ENCODE data around the gene CACNA2D4. TPM values are rescaled to one million over a fixed set of nuclear protein-coding genes. Genes with fewer than 3 reads are reported as not detected.

CACNA2D4 gene
- total and polyA plus RNA-seq, 2 donors (not counting 3 experiments of a cell fraction or from before 2014, with no cell fraction given), result 0.58 to 0.73 TPM

GRCh38 chr12:1800401-1801302, 117.8 kb downstream of the CACNA2D4 start:
- no peaks in the 10 kb centered on the region for H3K9me1 ChIP-seq (replicated peaks; ENCODE audit: control insufficient read depth, extremely low read depth, insufficient read depth, low read length)
- BruUV-seq (replicated peaks), result no TSS peak
- ChIA-PET POLR2A (no interaction called here), CTCF (interaction anchor here (0.6 to 5.5 kb wide), 4 partner anchors 32 to 770 kb away, joined by 3 to 87 read pairs (median 4); no protein-coding TSS in a partner anchor)
- H3K9me3 ChIP-seq (replicated peaks; ENCODE audit: control insufficient read depth, insufficient read depth, low read length), result no peaks in the 10 kb centered on the region
- H3K4me3 ChIP-seq (replicated peaks in 1 of 3; ENCODE audit: insufficient read depth in 1 of 3, low read depth in 1 of 3, low read length in 3 of 3), result no peak overlapping the region
- no peak overlapping the region for H2AFZ ChIP-seq (ENCODE audit: low read depth, low read length)
- TF ChIP-seq CTCF (IDR thresholded peaks at IDR 0.05; ENCODE audit: extremely low read depth in 1 of 2, insufficient read depth in 1 of 2, low read depth in 1 of 2, low read length in 2 of 2) (peak in 1 of 2 donors; percentile 67), POLR2AphosphoS5 (IDR thresholded peaks at IDR 0.05; ENCODE audit: insufficient read depth, low read depth, low read length) (no peak)
- no peak overlapping the region for H3K27ac ChIP-seq (ENCODE audit: insufficient read depth, low read depth, low read length)
- H4K20me1 ChIP-seq (replicated peaks; ENCODE audit: control insufficient read depth, extremely low read depth, insufficient read depth, low read length), result no peaks in the 10 kb centered on the region
- intact Hi-C loops (cut with micrococcal nuclease) (no loop called here), dilution Hi-C loops (cut with MboI; ENCODE audit: extremely low pct_ligation_motif_present, low sequenced_read_pairs) (no loop called here)
- FAIRE-seq (no peak), DNase-seq (ENCODE audit: low read depth, low spot score) (peak; percentile 10)
- H3K79me2 ChIP-seq (ENCODE audit: control insufficient read depth, insufficient read depth, low read length), result no peaks in the 10 kb centered on the region
- peaks cover 12% of the 10 kb centered on the region for H3K4me1 ChIP-seq (ENCODE audit: control insufficient read depth, extremely low read depth, insufficient read depth, low read length)
- H3K9ac ChIP-seq (replicated peaks; ENCODE audit: extremely low read depth, insufficient read depth, low read length), result no peak overlapping the region
- H3K4me2 ChIP-seq (ENCODE audit: insufficient read depth, low read length), result no peak overlapping the region
- no peaks in the 10 kb centered on the region for H3K36me3 ChIP-seq (ENCODE audit: control insufficient read depth in 2 of 2, extremely low read depth in 1 of 2, insufficient read depth in 2 of 2, low read length in 2 of 2)
- no peaks in the 10 kb centered on the region for H3K27me3 ChIP-seq (ENCODE audit: control insufficient read depth in 2 of 2, insufficient read depth in 2 of 2, low read length in 2 of 2)

- CTCF ChIA-PET, result interaction anchor here (5.5 kb wide), 1 partner anchor 140 kb away, joined by 87 read pairs; no protein-coding TSS in a partner anchor
- H3K9me1 ChIP-seq (replicated peaks; ENCODE audit: control insufficient read depth, extremely low read depth, insufficient read depth, low read length), result no peaks in the 10 kb centered on the region
- H3K27ac ChIP-seq (ENCODE audit: insufficient read depth, low read depth, low read length), result no peak overlapping the region
- peaks cover 12% of the 10 kb centered on the region for H3K4me1 ChIP-seq (ENCODE audit: control insufficient read depth, extremely low read depth, insufficient read depth, low read length)
- DNase-seq (ENCODE audit: low read depth, low spot score), result no peak
- H3K4me3 ChIP-seq (replicated peaks in 1 of 3; ENCODE audit: insufficient read depth in 1 of 3, low read depth in 1 of 3, low read length in 3 of 3), result no peak overlapping the region
- no peak overlapping the region for H2AFZ ChIP-seq (ENCODE audit: low read depth, low read length)
- H3K79me2 ChIP-seq (ENCODE audit: control insufficient read depth, insufficient read depth, low read length), result no peaks in the 10 kb centered on the region
- no peaks in the 10 kb centered on the region for H4K20me1 ChIP-seq (replicated peaks; ENCODE audit: control insufficient read depth, extremely low read depth, insufficient read depth, low read length)
- dilution Hi-C loops (cut with MboI; ENCODE audit: extremely low pct_ligation_motif_present, low sequenced_read_pairs), result no loop called here
- no peaks in the 10 kb centered on the region for H3K9me3 ChIP-seq (replicated peaks; ENCODE audit: control insufficient read depth, insufficient read depth, low read length)
- no peak overlapping the region for H3K4me2 ChIP-seq (ENCODE audit: insufficient read depth, low read length)
- BruUV-seq (replicated peaks), result no TSS peak
- intact Hi-C loops (cut with micrococcal nuclease), result no loop called here
- FAIRE-seq, result no peak
- no peak overlapping the region for H3K9ac ChIP-seq (replicated peaks; ENCODE audit: extremely low read depth, insufficient read depth, low read length)
- POLR2A ChIA-PET, result no interaction called here
- H3K27me3 ChIP-seq (ENCODE audit: control insufficient read depth in 2 of 2, insufficient read depth in 2 of 2, low read length in 2 of 2), result no peaks in the 10 kb centered on the region
- TF ChIP-seq POLR2A (IDR thresholded peaks at IDR 0.05; ENCODE audit: low read depth, low read length) (no peak), JUN (IDR thresholded peaks at IDR 0.05; ENCODE audit: borderline replicate concordance, insufficient read depth, insufficient read length, low read depth) (no peak), GATA2 (IDR thresholded peaks at IDR 0.05; ENCODE audit: insufficient read depth, insufficient read length, low read depth, low read length) (no peak), MYC (IDR thresholded peaks at IDR 0.05; ENCODE audit: low read depth, low read length) (no peak), MAX (IDR thresholded peaks at IDR 0.05; ENCODE audit: insufficient read depth, insufficient read length) (no peak), FOS (IDR thresholded peaks at IDR 0.05; ENCODE audit: borderline replicate concordance, insufficient read depth, low read length) (no peak), EZH2 (IDR thresholded peaks at IDR 0.05; ENCODE audit: borderline replicate concordance, low read depth, low read length, severe bottlenecking) (no peak), POLR2AphosphoS5 (IDR thresholded peaks at IDR 0.05; ENCODE audit: insufficient read depth, low read depth, low read length) (no peak), CTCF (IDR thresholded peaks at IDR 0.05; ENCODE audit: extremely low read depth in 1 of 2, insufficient read depth in 1 of 2, low read depth in 1 of 2, low read length in 2 of 2) (no peak)
- no peaks in the 10 kb centered on the region for H3K36me3 ChIP-seq (ENCODE audit: control insufficient read depth in 2 of 2, extremely low read depth in 1 of 2, insufficient read depth in 2 of 2, low read length in 2 of 2)
Measured at GRCh38 chr12:1799882-1800400, 118.5 kb downstream of the CACNA2D4 start.

Data from endothelial cell of umbilical vein (primary cell).